Upper lobe of right lung (tissue), 1 donor: Measurements from ENCODE around the gene POLR2B. TPM values are rescaled to one million over a fixed set of nuclear protein-coding genes. Genes with fewer than 3 reads are reported as not detected.

ENCODE experiments used
- ATAC-seq: fragments of 200-7000 bp; cut with Tn5 transposase; one replicate; pipeline ENCODE4 v1.9.1; 2020; ENCODE audit warnings: mild to moderate bottlenecking, moderate library complexity
- DNase-seq: peaks from one replicate; pipeline ENCODE4 v3.0.0-alpha.2; 2020
- H3K27ac ChIP-seq: fragments of 200-600 bp; one replicate; pipeline ENCODE4 v1.8.0; 2022
- H3K27me3 ChIP-seq: fragments of 200-600 bp; one replicate; pipeline ENCODE4 v1.8.0; 2022; ENCODE audit warnings: mild to moderate bottlenecking
- H3K36me3 ChIP-seq: fragments of 200-600 bp; one replicate; pipeline ENCODE4 v1.8.0; 2022
- H3K4me1 ChIP-seq: fragments of 200-600 bp; one replicate; pipeline ENCODE4 v1.8.0; 2022
- H3K4me3 ChIP-seq: fragments of 200-600 bp; one replicate; pipeline ENCODE4 v1.8.0; 2022; ENCODE audit warnings: mild to moderate bottlenecking
- H3K9me3 ChIP-seq: fragments of 200-600 bp; one replicate; pipeline ENCODE4 v1.8.0; 2022
- intact Hi-C: fragments of 100-400 bp; cut with DNase I; formaldehyde crosslinking; loops from one replicate; pipeline ENCODE4 v1.11.0; 2022
- total RNA-seq: library from RNA; stranded (reverse); fragmentation: NEBNext Ultra II Directional; extraction: Animal tissue kit (Norgen Biotek cat#: 25700); gene quantifications from one replicate; pipeline ENCODE4 v1.2.1, GENCODE V29; 2021
- TF ChIP-seq, protein P1 (sequence below): fragments of 200-600 bp; IDR thresholded peaks from one replicate; pipeline ENCODE4 v1.8.0; 2022; ENCODE audit warnings: antibody characterized with exemption
- donor health status: DM: no; HTN: yes; CAD: no; lungs with severe emphysema.

The POLR2B gene
- total RNA-seq, 1 donor from 2014 or later: 65.8 TPM

DNA sequence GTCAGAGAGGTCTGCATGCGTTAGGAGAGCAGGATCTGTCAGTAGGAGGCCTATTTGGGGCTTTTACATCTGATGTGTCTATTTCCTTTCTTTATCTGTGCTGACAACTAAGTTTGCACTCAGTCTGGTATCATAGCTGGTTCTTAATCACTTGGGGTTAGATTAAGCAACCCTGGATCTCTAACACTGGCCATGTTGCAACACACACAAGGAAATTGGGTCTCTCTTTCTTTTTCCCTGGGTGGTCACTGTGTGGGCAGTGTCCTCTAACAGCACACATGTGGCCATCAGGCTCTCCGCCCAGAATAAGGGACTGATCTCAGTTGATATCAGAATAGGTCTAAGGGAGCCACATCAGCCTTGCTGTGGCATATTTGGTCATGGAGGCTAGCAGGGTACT is 92.6 kb downstream of the POLR2B start:
- H3K36me3 ChIP-seq: no peaks in the 10 kb centered on the region
- no peak overlapping the region for H3K4me3 ChIP-seq
- TF ChIP-seq, protein P1, sequence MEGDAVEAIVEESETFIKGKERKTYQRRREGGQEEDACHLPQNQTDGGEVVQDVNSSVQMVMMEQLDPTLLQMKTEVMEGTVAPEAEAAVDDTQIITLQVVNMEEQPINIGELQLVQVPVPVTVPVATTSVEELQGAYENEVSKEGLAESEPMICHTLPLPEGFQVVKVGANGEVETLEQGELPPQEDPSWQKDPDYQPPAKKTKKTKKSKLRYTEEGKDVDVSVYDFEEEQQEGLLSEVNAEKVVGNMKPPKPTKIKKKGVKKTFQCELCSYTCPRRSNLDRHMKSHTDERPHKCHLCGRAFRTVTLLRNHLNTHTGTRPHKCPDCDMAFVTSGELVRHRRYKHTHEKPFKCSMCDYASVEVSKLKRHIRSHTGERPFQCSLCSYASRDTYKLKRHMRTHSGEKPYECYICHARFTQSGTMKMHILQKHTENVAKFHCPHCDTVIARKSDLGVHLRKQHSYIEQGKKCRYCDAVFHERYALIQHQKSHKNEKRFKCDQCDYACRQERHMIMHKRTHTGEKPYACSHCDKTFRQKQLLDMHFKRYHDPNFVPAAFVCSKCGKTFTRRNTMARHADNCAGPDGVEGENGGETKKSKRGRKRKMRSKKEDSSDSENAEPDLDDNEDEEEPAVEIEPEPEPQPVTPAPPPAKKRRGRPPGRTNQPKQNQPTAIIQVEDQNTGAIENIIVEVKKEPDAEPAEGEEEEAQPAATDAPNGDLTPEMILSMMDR: no peak
- H3K27ac ChIP-seq: no peak overlapping the region
- ATAC-seq (peak; percentile 70), DNase-seq (no peak)
- no peaks in the 10 kb centered on the region for H3K27me3 ChIP-seq
- H3K4me1 ChIP-seq: peaks cover 21% of the 10 kb centered on the region
- no peaks in the 10 kb centered on the region for H3K9me3 ChIP-seq
- intact Hi-C loops: no loop called here

GRCh38 chr4:57073559-57073958 is 94.9 kb downstream of the POLR2B start:
- intact Hi-C loops: no loop called here
- Histone ChIP-seq H3K27ac (no peak overlapping the region), H3K36me3 (no peaks in the 10 kb centered on the region), H3K4me1 (peaks cover 19% of the 10 kb centered on the region), H3K9me3 (no peaks in the 10 kb centered on the region), H3K4me3 (no peak overlapping the region), H3K27me3 (no peaks in the 10 kb centered on the region)
- TF ChIP-seq, protein P1: no peak
- DNase-seq: no peak
- ATAC-seq: no peak

GRCh38 chr4:57074744-57075143 is 96.0 kb downstream of the POLR2B start:
- Histone ChIP-seq H3K4me3 (no peak overlapping the region), H3K9me3 (no peaks in the 10 kb centered on the region), H3K4me1 (peaks cover 24% of the 10 kb centered on the region), H3K27ac (no peak overlapping the region), H3K36me3 (no peaks in the 10 kb centered on the region), H3K27me3 (no peaks in the 10 kb centered on the region)
- intact Hi-C loops: no loop called here
- DNase-seq (no peak), ATAC-seq (no peak)
- TF ChIP-seq, protein P1: no peak

GRCh38 chr4:57075367-57075766 is 96.7 kb downstream of the POLR2B start:
- H3K36me3 ChIP-seq: no peaks in the 10 kb centered on the region
- H3K27me3 ChIP-seq: no peaks in the 10 kb centered on the region
- ATAC-seq: no peak
- no peak for DNase-seq
- peaks cover 24% of the 10 kb centered on the region for H3K4me1 ChIP-seq
- intact Hi-C loops: no loop called here
- no peaks in the 10 kb centered on the region for H3K9me3 ChIP-seq
- no peak overlapping the region for H3K4me3 ChIP-seq
- H3K27ac ChIP-seq: no peak overlapping the region
- TF ChIP-seq, protein P1: no peak

DNA sequence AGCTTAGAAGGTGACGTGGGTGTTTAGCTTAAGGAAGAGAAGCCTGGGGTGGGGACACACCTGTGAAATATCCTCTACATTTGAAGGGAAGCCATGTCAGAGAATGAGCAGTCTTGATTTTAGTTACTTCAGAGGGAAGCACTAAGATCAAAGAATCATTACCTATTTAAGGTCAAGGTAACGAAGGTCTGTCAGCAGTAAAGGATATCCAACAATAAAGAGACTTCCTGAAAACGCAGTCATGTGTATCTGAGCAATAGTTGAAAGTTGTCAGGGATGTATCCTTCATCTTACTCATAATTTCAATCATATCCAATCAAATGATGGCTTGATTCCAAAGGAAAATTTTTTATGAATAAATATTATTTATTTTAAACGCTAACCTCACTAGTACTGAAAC is 98.0 kb downstream of the POLR2B start:
- H3K27me3 ChIP-seq: no peaks in the 10 kb centered on the region
- intact Hi-C loops: no loop called here
- no peak for DNase-seq
- H3K4me3 ChIP-seq: no peak overlapping the region
- TF ChIP-seq, protein P1: no peak
- peaks cover 25% of the 10 kb centered on the region for H3K4me1 ChIP-seq
- H3K36me3 ChIP-seq: no peaks in the 10 kb centered on the region
- no peaks in the 10 kb centered on the region for H3K9me3 ChIP-seq
- ATAC-seq: no peak
- H3K27ac ChIP-seq: no peak overlapping the region
